Measurements from ENCODE around the gene PTGDS.

PTGDS gene

GRCh38 chr9:136961279-136962065, 15.8 kb upstream of the PTGDS start:
- no peak for FAIRE-seq
- no peak for TF ChIP-seq POLR2AphosphoS5 (IDR thresholded peaks at IDR 0.05; ENCODE audit: low read depth, low read length)
- no peak for TF ChIP-seq TAF1 (IDR thresholded peaks at IDR 0.05; ENCODE audit: borderline replicate concordance, low read depth, low read length)
- TF ChIP-seq POLR2A (IDR thresholded peaks at IDR 0.05; ENCODE audit: low read depth, low read length): no peak
- no peak for DNase-seq (ENCODE audit: insufficient read length)

GRCh38 chr9:136962163-136962562, 15.1 kb upstream of the PTGDS start:
- FAIRE-seq (no peak), DNase-seq (ENCODE audit: insufficient read length) (no peak)
- TF ChIP-seq TAF1 (IDR thresholded peaks at IDR 0.05; ENCODE audit: borderline replicate concordance, low read depth, low read length): no peak
- TF ChIP-seq POLR2AphosphoS5 (IDR thresholded peaks at IDR 0.05; ENCODE audit: low read depth, low read length): no peak
- TF ChIP-seq POLR2A (IDR thresholded peaks at IDR 0.05; ENCODE audit: low read depth, low read length): no peak

- TF ChIP-seq POLR2A (IDR thresholded peaks at IDR 0.05; ENCODE audit: low read depth, low read length) (no peak), POLR2AphosphoS5 (IDR thresholded peaks at IDR 0.05; ENCODE audit: low read depth, low read length) (no peak), TAF1 (IDR thresholded peaks at IDR 0.05; ENCODE audit: borderline replicate concordance, low read depth, low read length) (no peak)
- FAIRE-seq (no peak), DNase-seq (ENCODE audit: insufficient read length) (no peak)
Observed at GRCh38 chr9:136962701-136963248, 14.5 kb upstream of the PTGDS start.

GRCh38 chr9:136963341-136963740, 14.0 kb upstream of the PTGDS start:
- no peak for TF ChIP-seq POLR2A (IDR thresholded peaks at IDR 0.05; ENCODE audit: low read depth, low read length)
- TF ChIP-seq TAF1 (IDR thresholded peaks at IDR 0.05; ENCODE audit: borderline replicate concordance, low read depth, low read length): no peak
- TF ChIP-seq POLR2AphosphoS5 (IDR thresholded peaks at IDR 0.05; ENCODE audit: low read depth, low read length): no peak
- DNase-seq (ENCODE audit: insufficient read length): no peak
- no peak for FAIRE-seq

- no peak for TF ChIP-seq POLR2A (IDR thresholded peaks at IDR 0.05; ENCODE audit: low read depth, low read length)
- TF ChIP-seq POLR2AphosphoS5 (IDR thresholded peaks at IDR 0.05; ENCODE audit: low read depth, low read length): no peak
- TF ChIP-seq TAF1 (IDR thresholded peaks at IDR 0.05; ENCODE audit: borderline replicate concordance, low read depth, low read length): no peak
- FAIRE-seq (no peak), DNase-seq (ENCODE audit: insufficient read length) (no peak)
Observed at GRCh38 chr9:136963751-136964150, 13.6 kb upstream of the PTGDS start.

- FAIRE-seq (no peak), DNase-seq (ENCODE audit: insufficient read length) (no peak)
- TF ChIP-seq TAF1 (IDR thresholded peaks at IDR 0.05; ENCODE audit: borderline replicate concordance, low read depth, low read length) (no peak), POLR2A (IDR thresholded peaks at IDR 0.05; ENCODE audit: low read depth, low read length) (no peak), POLR2AphosphoS5 (IDR thresholded peaks at IDR 0.05; ENCODE audit: low read depth, low read length) (no peak)
Observed at GRCh38 chr9:136964171-136964689, 13.1 kb upstream of the PTGDS start.

- DNase-seq (ENCODE audit: insufficient read length) (no peak), FAIRE-seq (no peak)
- TF ChIP-seq TAF1 (IDR thresholded peaks at IDR 0.05; ENCODE audit: borderline replicate concordance, low read depth, low read length) (no peak), POLR2A (IDR thresholded peaks at IDR 0.05; ENCODE audit: low read depth, low read length) (no peak), POLR2AphosphoS5 (IDR thresholded peaks at IDR 0.05; ENCODE audit: low read depth, low read length) (no peak)
Observed at GRCh38 chr9:136964833-136965422, 12.4 kb upstream of the PTGDS start.

- FAIRE-seq: no peak
- no peak for DNase-seq (ENCODE audit: insufficient read length)
- TF ChIP-seq TAF1 (IDR thresholded peaks at IDR 0.05; ENCODE audit: borderline replicate concordance, low read depth, low read length) (no peak), POLR2A (IDR thresholded peaks at IDR 0.05; ENCODE audit: low read depth, low read length) (no peak), POLR2AphosphoS5 (IDR thresholded peaks at IDR 0.05; ENCODE audit: low read depth, low read length) (no peak)
Observed at GRCh38 chr9:136965771-136966484, 11.4 kb upstream of the PTGDS start.

GRCh38 chr9:136968333-136969127, 8.8 kb upstream of the PTGDS start:
- no peak for DNase-seq (ENCODE audit: insufficient read length)
- FAIRE-seq: no peak
- TF ChIP-seq TAF1 (IDR thresholded peaks at IDR 0.05; ENCODE audit: borderline replicate concordance, low read depth, low read length) (no peak), POLR2A (IDR thresholded peaks at IDR 0.05; ENCODE audit: low read depth, low read length) (no peak), POLR2AphosphoS5 (IDR thresholded peaks at IDR 0.05; ENCODE audit: low read depth, low read length) (no peak)

GRCh38 chr9:136969150-136969549, 8.2 kb upstream of the PTGDS start:
- DNase-seq (ENCODE audit: insufficient read length): no peak
- TF ChIP-seq POLR2AphosphoS5 (IDR thresholded peaks at IDR 0.05; ENCODE audit: low read depth, low read length) (no peak), POLR2A (IDR thresholded peaks at IDR 0.05; ENCODE audit: low read depth, low read length) (no peak), TAF1 (IDR thresholded peaks at IDR 0.05; ENCODE audit: borderline replicate concordance, low read depth, low read length) (no peak)
- no peak for FAIRE-seq
